Hepatic stellate cell (primary cell): ENCODE measurements around the gene UCN3.
"Not testable (repeated sequence)": the region's sequence is repeated elsewhere in the genome, so short reads cannot be mapped to it uniquely, and the experiment has no call there.

ENCODE experiments used
- DNase-seq: peaks from one replicate; pipeline ENCODE4 v3.0.0; 2011; ENCODE audit warnings: low spot score

Gene UCN3

GRCh38 chr10:5369362-5370158 lies 4.8 kb downstream of the UCN3 start:
- no peak for DNase-seq

DNA sequence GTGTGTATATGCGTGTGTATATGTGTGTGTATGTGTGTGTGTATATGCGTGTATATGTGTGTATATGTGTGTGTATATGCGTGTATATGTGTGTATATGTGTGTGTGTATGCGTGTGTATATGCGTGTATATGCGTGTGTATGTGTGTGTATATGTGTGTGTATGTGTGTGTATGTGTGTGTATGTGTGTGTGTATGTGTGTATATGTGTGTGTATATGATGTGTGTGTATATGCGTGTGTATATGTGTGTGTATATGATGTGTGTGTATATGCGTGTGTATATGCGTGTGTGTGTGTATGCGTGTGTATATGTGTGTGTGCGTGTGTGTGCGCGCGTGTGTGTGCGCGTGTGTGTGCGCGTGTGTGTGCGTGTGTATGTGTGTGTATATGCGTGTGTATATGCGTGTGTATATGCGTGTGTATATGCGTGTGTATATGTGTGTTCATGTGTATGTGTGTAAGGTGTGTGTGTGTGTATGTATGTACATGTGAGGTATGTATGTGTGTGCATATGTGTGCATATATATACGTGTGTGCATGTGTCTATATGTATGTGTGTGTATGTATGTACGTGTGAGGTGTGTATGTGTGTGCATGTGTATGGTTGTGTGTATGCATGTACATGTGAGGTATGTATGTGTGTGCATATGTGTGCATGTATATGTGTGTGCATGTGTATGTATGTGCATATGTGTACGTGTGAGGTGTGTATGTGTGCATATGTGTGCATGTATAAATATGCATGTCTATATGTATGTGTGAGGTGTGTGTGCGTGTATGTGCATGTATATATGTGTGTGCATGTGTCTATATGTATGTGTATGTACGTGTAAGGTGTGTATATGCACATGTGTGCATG lies 6.0 kb downstream of the UCN3 start:
- DNase-seq = no peak

DNA sequence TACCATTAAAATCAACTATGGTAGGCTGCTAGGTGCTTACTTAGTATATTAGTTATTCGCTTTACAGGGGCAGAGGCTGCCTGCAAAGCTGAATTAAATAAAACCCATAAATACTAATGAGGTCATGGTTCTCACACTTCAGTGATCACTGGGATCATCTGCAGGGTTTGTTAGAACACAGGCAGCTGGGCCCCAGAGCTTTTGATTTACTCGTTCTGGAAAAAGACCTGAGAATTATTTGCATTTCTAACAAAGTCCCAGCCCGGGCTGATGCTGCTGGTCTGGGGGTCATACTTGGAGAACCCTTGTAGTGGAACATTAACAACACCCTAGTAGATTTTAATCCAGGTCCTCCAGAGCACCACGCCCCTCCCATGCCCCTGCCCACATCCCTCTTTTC lies 8.5 kb downstream of the UCN3 start:
- no peak for DNase-seq

DNA sequence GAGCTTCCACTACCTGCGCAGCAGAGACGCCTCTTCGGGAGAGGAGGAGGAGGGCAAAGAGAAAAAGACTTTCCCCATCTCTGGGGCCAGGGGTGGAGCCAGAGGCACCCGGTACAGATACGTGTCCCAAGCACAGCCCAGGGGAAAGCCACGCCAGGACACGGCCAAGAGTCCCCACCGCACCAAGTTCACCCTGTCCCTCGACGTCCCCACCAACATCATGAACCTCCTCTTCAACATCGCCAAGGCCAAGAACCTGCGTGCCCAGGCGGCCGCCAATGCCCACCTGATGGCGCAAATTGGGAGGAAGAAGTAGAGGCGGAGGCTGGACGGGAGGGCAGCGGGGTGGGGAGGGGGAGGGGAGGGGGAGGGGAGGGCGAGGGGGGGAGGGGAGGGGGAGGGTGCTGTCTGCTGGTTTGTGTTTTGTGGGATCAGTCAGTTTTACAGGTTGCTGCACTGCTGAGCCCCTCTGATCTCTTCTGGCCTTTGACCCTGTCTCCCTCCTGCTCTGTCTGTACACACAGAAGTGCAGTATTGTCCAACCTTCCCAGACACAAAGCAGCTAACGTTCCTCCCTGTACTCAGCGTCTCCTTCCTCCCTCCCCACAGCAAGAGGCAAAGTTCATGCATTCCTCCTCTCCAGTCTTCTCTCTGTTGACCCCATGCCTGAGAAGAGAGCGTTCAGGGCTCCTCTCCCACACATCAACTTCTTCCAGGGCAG lies 9.3 kb downstream of the UCN3 start:
- DNase-seq = no peak

GRCh38 chr10:5376450-5376849 lies 11.7 kb downstream of the UCN3 start:
- DNase-seq = no peak

DNA sequence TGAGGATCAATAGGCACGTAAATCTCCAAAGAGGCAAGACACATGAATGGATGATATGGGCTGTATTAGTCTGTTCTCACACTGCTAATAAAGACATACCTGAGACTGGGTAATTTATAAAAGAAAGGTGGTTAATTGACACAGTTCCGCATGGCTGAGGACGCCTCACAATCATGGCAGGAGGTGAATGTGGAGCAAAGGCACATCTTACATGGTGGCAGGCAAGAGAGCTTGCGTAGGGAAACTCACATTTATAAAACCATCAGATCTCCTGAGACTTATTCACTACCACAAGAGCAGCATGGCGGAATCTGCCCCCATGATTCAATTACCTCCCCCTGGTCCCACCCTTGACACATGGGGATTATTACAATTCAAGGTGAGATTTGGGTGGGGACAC lies 14.4 kb downstream of the UCN3 start:
- not testable (repeated sequence) for DNase-seq

DNA sequence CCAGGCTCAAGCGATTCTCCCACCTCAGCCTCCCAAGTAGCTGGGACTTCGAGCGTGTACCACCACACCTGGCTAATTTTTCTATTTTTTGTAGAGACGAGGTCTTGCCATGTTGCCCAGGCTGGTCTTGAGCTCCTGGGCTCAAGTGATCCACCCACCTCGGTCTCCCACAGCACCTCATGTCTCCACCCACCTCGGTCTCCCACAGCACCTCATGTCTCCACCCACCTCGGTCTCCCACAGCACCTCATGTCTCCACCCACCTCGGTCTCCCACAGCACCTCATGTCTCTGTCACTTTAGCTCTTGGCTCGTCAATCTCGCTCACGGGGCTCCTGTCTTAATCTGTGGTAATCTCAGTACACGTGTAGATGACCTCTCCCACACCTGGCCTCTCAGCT lies 15.6 kb downstream of the UCN3 start:
- DNase-seq = not testable (repeated sequence)

DNA sequence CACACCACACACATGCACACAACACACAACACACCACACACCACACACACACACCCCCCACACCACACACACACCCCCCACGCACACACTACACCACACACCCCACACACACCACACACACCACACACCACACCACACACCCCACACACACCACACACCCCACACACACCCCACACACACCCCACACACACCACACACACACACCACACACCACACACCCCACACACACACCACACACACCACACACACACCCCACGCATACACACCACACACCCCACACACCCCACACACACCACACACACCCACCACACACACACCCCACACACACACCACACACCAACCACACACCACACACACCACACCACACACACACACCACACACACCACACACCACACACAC lies 16.4 kb downstream of the UCN3 start:
- no peak for DNase-seq

DNA sequence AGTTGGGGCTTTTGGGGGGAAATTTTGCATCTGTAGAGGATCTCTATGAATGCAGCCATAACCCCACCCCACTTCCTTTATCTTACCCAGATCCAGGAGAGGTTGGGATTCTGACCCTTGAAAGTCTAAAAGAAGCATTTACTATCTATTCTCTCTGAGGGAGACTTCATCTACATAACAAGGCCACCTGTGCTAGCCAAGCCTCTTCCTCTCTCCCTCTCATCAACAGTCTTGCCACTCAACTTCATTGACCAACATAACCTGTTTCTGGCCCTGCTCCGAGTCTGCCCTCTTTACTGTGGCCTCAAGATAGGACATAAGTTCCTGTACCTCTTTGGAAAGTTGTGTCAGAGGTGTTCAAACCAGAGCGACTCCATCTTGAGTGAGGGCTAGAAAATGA lies 20.5 kb downstream of the UCN3 start:
- no peak for DNase-seq

DNA sequence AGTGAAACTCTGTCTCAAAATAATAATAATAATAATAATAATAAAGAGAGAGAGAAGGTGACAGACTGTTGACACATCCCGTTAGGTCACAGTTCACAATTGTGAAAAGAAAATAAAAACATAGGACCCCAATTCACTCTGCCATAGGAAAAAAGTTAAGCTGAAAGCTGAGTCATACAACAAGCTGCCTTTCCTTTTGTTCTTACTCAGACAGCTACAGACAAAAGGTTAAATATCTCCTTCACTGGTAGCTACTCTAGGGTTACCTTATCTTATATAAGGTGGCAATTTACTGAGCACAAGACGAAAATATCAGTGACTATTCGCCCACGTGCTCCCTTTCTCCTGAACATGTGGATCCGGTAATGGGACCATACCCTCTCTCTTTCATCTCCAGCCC lies 22.4 kb downstream of the UCN3 start:
- DNase-seq = no peak

GRCh38 chr10:5390607-5391205 lies 25.9 kb downstream of the UCN3 start:
- no peak for DNase-seq

DNA sequence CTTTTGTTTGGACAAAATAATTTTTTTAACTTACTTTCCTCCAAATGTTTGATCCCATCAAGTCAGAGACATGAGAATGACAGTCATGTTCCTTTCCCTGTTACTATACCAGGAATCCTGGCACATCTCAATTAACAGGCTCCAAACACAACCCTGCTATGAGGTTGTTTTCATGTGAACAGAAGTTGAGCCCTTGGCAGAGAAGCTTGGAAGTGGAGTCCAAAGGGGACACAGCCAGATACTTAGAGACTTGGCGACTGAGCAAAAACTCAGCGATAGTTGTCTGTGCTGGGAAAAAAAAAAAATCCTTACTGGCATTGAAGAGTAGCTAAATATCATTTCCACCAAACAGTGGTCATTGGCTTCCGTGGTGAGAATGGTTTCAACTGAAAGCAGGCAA lies 27.0 kb downstream of the UCN3 start:
- no peak for DNase-seq

GRCh38 chr10:5393529-5393928 lies 28.8 kb downstream of the UCN3 start:
- no peak for DNase-seq

DNA sequence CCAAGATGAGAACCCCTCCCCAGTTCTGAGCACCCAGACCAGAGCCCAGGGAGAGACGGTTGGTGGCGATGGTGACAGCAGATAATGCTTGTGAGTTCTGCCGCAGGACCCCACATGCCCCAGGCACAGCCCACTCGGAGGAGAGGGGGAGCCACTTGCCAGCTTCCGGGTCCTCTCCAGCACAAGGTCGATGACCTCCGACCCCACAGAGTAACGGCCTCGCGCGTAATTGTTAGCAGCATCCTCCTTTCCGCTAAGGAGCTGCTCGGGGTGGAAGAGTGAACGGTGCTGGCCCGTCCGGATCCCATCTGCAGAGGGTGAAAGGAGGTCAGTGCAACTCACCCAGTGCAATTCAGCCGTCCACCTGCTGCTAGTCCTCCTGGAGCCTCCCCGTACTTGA lies 30.4 kb downstream of the UCN3 start:
- no peak for DNase-seq

DNA sequence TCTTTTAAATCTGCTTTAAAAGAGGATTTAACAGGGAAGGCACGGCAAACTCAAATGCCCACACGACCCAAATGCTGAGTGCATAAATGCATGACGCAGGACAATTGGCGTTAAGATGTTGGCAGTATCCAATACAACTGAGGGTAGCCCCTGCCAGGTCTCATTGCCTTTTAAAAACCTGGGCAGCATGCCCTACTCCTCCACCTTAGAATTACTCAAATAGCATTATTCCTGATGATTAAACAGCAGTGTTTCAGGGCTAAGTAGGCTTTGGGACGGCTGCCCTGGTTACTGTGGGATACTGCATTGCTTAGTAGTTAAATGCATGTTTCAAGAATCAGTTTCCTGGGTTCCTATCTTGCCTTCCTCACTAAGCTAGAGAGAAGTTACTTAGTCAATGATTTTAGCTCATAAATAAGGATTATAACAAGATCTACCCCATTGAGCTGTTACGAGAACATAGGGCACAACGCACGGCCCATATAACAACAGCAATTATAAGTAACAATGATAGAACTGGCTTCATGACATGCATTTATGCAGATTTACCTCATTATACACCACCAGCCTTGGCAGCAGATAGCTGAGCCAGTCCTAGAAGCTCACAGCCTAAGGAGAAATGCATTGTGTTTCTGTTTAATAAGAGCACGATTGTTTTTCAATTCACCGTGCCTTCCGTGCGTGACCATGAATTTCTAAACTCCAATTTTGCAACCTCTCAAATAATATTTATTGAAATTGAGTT lies 32.0 kb downstream of the UCN3 start:
- no peak for DNase-seq

- no peak for DNase-seq
Observed at GRCh38 chr10:5399332-5399731, 34.6 kb downstream of the UCN3 start.

DNA sequence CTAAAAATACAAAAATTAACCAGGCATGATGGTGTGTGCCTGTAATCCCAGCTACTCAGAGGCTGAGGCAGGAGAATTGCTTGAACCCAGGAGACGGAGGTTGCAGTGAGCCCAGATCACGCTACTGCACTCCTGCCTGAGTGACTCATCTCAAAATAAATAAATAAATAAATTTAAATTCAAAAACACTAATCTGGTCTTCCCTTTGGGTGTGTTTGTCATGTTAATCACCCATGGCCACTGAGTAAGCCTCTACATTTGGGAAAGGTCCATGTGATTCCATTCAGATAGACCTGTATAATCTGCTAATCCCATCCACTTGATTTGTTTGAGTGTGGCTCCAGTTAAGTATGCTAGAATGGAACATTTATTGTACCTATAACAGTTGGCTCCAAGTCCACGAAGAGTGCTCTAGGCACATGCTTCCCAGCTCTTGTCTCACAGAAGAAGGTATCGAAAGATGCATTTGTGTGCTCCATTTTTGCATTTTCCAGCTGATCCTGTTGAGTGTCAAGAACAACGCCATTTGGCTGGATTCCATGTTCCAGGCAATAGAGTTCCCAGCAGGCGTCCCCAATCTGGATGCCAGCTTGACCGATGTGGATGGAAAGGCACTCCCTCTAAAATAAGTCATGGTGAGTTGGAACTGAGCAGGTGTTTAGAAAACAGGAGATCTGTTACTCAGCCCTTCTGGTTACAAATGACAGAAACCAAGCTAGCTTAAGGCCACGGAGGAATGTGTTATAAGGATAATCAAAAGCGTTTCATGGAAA lies 35.9 kb downstream of the UCN3 start:
- no peak for DNase-seq

- DNase-seq = no peak
Observed at GRCh38 chr10:5402798-5403197, 38.0 kb downstream of the UCN3 start.

DNA sequence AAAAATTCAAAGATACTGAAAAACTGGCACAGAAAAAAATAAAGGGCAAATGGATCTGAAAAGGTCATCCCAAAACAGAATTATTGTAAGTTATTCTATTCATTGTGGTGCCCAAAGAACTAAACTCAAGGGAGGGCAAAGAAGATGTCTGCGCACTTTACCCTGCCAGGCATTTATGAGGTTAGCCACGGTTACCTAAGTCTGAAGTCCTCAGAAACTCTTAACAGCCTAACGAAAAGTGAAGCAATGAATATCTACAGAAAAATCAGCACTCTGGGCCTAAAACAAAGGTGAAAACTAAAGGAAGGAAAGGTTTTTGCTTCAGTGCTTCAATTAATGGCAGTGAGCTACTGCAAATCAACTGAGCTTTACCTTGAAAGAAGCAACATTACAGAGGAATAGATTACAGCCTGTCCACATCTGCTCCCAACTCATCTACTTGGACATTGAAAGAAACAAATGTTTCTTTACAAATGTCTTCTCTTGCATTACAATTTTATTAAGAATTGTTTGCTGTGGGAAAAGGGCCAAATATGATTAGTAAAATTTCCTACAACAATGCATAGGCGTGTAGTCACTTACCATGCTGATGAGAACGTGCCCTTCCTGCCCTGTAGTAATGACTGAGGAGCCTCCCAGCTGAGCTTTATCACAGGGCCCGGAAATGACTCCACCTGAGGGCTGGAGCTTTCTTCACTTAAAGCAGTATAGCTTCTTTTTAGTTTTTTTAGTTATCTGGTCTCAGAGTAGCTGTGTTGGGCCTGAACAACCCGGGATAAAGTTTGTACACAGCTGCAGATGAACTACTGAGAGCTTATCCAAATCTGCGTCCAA lies 39.7 kb downstream of the UCN3 start, which contains the start of gene TUBAL3:
Gene TUBAL3, minus strand, starts transcription at position 621 of the 834 bp plus-strand sequence. Its CDS starts 36 bp downstream, at position 585.
- no peak for DNase-seq

DNA sequence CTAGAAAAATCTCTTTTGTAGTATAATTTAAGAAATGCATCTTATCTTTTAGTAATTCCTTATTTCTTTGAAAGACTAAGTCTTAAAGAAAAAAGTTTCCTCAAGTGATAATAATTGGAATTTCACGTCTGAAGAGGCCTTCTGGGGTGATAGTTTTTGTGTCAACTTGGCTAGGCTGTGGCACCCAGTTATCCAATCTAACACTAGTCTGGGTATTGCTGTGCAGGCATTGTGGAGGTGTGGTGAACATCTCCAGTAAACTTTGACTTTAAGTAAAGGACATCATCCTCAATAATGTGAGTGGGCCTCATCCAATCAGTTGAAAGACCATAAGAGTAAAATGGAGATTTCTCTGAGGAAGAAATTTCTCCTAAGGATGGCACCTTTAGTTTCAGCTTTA lies 42.2 kb downstream of the UCN3 start:
- no peak for DNase-seq
